Measurements from ENCODE around the gene ADGRE2. TPM values are rescaled to one million over a fixed set of nuclear protein-coding genes. Genes with fewer than 3 reads are reported as not detected.
"Not testable (repeated sequence)": the region's sequence is repeated elsewhere in the genome, so short reads cannot be mapped to it uniquely, and the experiment has no call there.

ADGRE2 gene
- not detected in 2 replicates for total RNA-seq
- long read RNA-seq: 0 reads

GRCh38 chr19:14778110-14778845, at the start of gene ADGRE2:
Gene ADGRE2 (minus strand): TSS chr19:14778560. CDS start chr19:14776756, 1,804 bp downstream.
- not testable (repeated sequence) for H3K36me3 Mint-ChIP-seq (ENCODE audit: low read depth); H3K27ac Mint-ChIP-seq (ENCODE audit: unreplicated experiment); H3K4me3 Mint-ChIP-seq; H3K9me3 Mint-ChIP-seq; DNase-seq (ENCODE audit: low read depth, low spot score); H3K4me1 Mint-ChIP-seq
- peaks cover 59% of the 10 kb centered on the region for H3K27me3 Mint-ChIP-seq (ENCODE audit: low read depth)

DNA sequence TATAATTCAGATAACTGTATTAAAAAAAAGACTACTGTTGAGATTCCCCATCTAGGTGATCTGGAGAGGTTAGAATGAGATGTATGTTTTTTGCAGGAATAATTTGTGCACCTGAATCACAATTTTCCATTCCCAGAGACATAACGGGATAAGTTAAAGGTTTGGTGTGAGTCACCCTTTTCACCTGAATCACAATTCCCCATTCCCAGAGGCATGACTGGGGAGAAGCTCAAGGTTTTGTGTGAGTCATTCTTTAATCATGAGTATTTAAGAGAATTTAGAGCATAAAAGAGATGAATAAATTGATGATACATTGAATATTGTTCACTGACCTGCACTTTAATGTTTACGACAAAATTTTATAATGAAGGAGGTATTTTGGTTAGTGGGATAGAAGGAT, 47.6 kb upstream of the ADGRE2 start:
- Mint-ChIP-seq H3K9me3 (peaks cover 6% of the 10 kb centered on the region), H3K4me3 (no peak overlapping the region), H3K27me3 (ENCODE audit: low read depth) (peaks cover 69% of the 10 kb centered on the region), H3K36me3 (ENCODE audit: low read depth) (no peaks in the 10 kb centered on the region), H3K4me1 (no peaks in the 10 kb centered on the region), H3K27ac (ENCODE audit: unreplicated experiment) (no peak overlapping the region)
- TF ChIP-seq, protein P1, sequence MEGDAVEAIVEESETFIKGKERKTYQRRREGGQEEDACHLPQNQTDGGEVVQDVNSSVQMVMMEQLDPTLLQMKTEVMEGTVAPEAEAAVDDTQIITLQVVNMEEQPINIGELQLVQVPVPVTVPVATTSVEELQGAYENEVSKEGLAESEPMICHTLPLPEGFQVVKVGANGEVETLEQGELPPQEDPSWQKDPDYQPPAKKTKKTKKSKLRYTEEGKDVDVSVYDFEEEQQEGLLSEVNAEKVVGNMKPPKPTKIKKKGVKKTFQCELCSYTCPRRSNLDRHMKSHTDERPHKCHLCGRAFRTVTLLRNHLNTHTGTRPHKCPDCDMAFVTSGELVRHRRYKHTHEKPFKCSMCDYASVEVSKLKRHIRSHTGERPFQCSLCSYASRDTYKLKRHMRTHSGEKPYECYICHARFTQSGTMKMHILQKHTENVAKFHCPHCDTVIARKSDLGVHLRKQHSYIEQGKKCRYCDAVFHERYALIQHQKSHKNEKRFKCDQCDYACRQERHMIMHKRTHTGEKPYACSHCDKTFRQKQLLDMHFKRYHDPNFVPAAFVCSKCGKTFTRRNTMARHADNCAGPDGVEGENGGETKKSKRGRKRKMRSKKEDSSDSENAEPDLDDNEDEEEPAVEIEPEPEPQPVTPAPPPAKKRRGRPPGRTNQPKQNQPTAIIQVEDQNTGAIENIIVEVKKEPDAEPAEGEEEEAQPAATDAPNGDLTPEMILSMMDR (conservative IDR thresholded peaks at IDR 0.05): no peak
- no peak for DNase-seq (ENCODE audit: low read depth, low spot score)

GRCh38 chr19:14821937-14822336, 43.6 kb upstream of the ADGRE2 start:
- Mint-ChIP-seq H3K9me3 (peaks cover 2% of the 10 kb centered on the region), H3K4me3 (no peak overlapping the region), H3K36me3 (ENCODE audit: low read depth) (no peaks in the 10 kb centered on the region)

GRCh38 chr19:14818588-14818987, 40.2 kb upstream of the ADGRE2 start:
- H3K4me3 Mint-ChIP-seq: no peak overlapping the region
- H3K4me1 Mint-ChIP-seq: no peaks in the 10 kb centered on the region
- TF ChIP-seq, protein P1 (conservative IDR thresholded peaks at IDR 0.05): no peak
- H3K27ac Mint-ChIP-seq (ENCODE audit: unreplicated experiment): no peak overlapping the region
- DNase-seq (ENCODE audit: low read depth, low spot score): no peak
- H3K9me3 Mint-ChIP-seq: no peaks in the 10 kb centered on the region
- no peaks in the 10 kb centered on the region for H3K36me3 Mint-ChIP-seq (ENCODE audit: low read depth)
- H3K27me3 Mint-ChIP-seq (ENCODE audit: low read depth): peaks cover 50% of the 10 kb centered on the region

More at GRCh38 chr19:14821937-14822336, 43.6 kb upstream of the ADGRE2 start:
- H3K4me1 Mint-ChIP-seq: no peaks in the 10 kb centered on the region
- no peak overlapping the region for H3K27ac Mint-ChIP-seq (ENCODE audit: unreplicated experiment)
- TF ChIP-seq, protein P1 (conservative IDR thresholded peaks at IDR 0.05): no peak
- no peak for DNase-seq (ENCODE audit: low read depth, low spot score)
- H3K27me3 Mint-ChIP-seq (ENCODE audit: low read depth): peaks cover 62% of the 10 kb centered on the region

- H3K27me3 Mint-ChIP-seq (ENCODE audit: low read depth): peaks cover 44% of the 10 kb centered on the region
- H3K27ac Mint-ChIP-seq (ENCODE audit: unreplicated experiment): no peak overlapping the region
- H3K4me1 Mint-ChIP-seq: no peaks in the 10 kb centered on the region
- no peak for DNase-seq (ENCODE audit: low read depth, low spot score)
- H3K9me3 Mint-ChIP-seq: no peaks in the 10 kb centered on the region
- TF ChIP-seq, protein P1 (conservative IDR thresholded peaks at IDR 0.05): no peak
- no peak overlapping the region for H3K4me3 Mint-ChIP-seq
- H3K36me3 Mint-ChIP-seq (ENCODE audit: low read depth): no peaks in the 10 kb centered on the region
These were observed 38.7 kb upstream of the ADGRE2 start for GRCh38 chr19:14817052-14817451.

DNA sequence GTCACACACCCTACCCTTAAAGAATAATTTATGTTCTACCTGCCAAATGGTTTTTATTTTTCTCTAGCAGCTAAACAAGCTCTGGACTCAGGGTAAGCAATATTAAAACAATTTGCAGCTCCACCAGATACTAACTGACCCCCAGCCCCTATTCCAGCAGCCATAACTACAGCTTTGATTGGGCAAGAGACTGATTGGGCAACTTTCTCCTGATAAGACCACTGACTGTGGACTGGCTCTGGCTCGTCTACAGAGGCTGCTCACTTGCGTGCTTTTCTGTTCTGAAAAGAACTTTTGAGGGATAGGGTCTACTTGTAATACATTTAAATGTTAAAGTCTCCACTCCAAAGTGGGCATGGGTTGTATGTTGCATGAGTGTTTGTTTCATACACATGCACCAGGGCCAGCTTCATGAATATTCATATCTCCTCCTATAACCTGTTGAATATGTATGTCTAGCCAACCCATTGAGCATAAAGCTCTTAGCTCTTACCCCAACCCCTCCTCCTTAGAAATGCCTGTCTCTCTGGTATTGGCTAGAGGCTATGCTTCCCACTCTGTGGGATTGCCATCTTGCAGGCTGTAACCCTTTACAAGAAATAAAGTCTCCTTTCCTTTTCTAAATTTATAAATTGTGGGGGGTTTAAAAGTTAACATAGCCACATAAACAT, 36.8 kb upstream of the ADGRE2 start:
- TF ChIP-seq, protein P1 (conservative IDR thresholded peaks at IDR 0.05): no peak
- no peaks in the 10 kb centered on the region for H3K36me3 Mint-ChIP-seq (ENCODE audit: low read depth)
- H3K9me3 Mint-ChIP-seq: no peaks in the 10 kb centered on the region
- H3K27ac Mint-ChIP-seq (ENCODE audit: unreplicated experiment): no peak overlapping the region
- peaks cover 36% of the 10 kb centered on the region for H3K27me3 Mint-ChIP-seq (ENCODE audit: low read depth)
- H3K4me1 Mint-ChIP-seq: no peaks in the 10 kb centered on the region
- H3K4me3 Mint-ChIP-seq: no peak overlapping the region
- no peak for DNase-seq (ENCODE audit: low read depth, low spot score)

All from neural crest cell (in vitro differentiated cells).